ENCODE measurements around the gene RAMACL.

DNA sequence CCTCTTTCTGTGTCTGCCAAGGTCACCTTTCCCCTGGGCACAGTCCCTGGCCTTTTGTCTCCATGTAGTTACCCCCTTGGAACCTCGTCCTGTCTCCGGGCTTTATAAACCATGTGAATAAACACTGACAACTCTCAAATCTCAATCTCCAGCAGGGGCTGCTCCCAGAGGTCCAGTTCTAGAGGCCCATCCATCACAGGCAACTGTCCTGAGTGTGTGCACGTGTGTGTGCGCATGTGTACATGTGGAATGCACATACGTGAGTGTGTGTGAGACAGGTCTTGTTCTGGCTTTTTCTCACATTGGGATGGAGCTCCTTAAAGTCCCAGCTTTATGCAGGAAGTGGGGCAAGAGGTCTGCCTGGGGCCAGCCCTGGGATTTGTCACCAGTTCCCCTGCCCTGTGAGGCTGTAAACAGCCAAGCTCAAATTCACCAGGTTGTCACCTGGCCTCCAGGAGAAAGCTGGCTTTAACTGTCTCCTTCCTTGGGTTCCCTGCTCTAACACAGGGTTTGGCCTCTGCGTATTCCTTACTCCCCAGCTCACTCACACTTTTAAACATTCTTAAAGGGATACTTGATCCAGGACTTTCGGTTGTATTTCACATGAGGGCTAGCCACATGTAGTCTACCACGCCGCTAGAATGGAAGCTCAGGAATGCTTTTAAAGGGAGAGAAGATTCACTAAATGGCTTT is 42.7 kb downstream of the RAMACL start:
- no peak for TF ChIP-seq POLR2A (IDR thresholded peaks at IDR 0.05)
- TF ChIP-seq, protein P1, sequence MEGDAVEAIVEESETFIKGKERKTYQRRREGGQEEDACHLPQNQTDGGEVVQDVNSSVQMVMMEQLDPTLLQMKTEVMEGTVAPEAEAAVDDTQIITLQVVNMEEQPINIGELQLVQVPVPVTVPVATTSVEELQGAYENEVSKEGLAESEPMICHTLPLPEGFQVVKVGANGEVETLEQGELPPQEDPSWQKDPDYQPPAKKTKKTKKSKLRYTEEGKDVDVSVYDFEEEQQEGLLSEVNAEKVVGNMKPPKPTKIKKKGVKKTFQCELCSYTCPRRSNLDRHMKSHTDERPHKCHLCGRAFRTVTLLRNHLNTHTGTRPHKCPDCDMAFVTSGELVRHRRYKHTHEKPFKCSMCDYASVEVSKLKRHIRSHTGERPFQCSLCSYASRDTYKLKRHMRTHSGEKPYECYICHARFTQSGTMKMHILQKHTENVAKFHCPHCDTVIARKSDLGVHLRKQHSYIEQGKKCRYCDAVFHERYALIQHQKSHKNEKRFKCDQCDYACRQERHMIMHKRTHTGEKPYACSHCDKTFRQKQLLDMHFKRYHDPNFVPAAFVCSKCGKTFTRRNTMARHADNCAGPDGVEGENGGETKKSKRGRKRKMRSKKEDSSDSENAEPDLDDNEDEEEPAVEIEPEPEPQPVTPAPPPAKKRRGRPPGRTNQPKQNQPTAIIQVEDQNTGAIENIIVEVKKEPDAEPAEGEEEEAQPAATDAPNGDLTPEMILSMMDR (IDR thresholded peaks at IDR 0.05), result no peak
